Aorta (tissue), 5 donors: ENCODE measurements around the gene ITGA7. TPM values are rescaled to one million over a fixed set of nuclear protein-coding genes. Genes with fewer than 3 reads are reported as not detected.

Source experiments
- ATAC-seq: fragments of 200-7000 bp; cut with Tn5 transposase; one replicate; pipeline ENCODE4 v1.9.1; 2022; ENCODE audit warnings: moderate library complexity; ENCODE audit not compliant: low FRiP score
- DNase-seq, 2 donors: peaks; one replicate each; pipeline ENCODE4 v3.0.0-alpha.2; 2020
- H3K27ac ChIP-seq, 2 donors: one replicate each; pipeline ENCODE4 v1.5.1; 2013; ENCODE audit warnings: low read length in 2 of 2, mild to moderate bottlenecking in 2 of 2, moderate library complexity in 2 of 2, control low read depth in 1 of 2, inconsistent platforms in 1 of 2, low read depth in 1 of 2
- H3K27me3 ChIP-seq, 2 donors: one replicate each; pipeline ENCODE4 v1.6.1; 2013; ENCODE audit warnings: control low read depth in 1 of 2, low read length in 1 of 2, mild to moderate bottlenecking in 1 of 2, moderate library complexity in 1 of 2; ENCODE audit not compliant: insufficient read depth in 2 of 2, control insufficient read depth in 1 of 2
- H3K36me3 ChIP-seq, 2 donors: one replicate each; pipeline ENCODE4 v1.6.1; 2013; ENCODE audit warnings: control low read depth in 1 of 2, low read length in 1 of 2, mild to moderate bottlenecking in 1 of 2; ENCODE audit not compliant: insufficient read depth in 2 of 2, control insufficient read depth in 1 of 2
- H3K4me1 ChIP-seq, 2 donors: one replicate each; pipeline ENCODE4 v1.6.1; 2013; ENCODE audit warnings: low read length in 2 of 2, control low read depth in 1 of 2, mild to moderate bottlenecking in 1 of 2, moderate library complexity in 1 of 2; ENCODE audit not compliant: insufficient read depth in 2 of 2, control insufficient read depth in 1 of 2
- H3K4me3 ChIP-seq, 2 donors: one replicate each; pipeline ENCODE4 v1.5.1; 2013; ENCODE audit warnings: low read length in 2 of 2, control low read depth in 1 of 2, mild to moderate bottlenecking in 1 of 2
- H3K9me3 ChIP-seq: one replicate; pipeline ENCODE4 v1.6.1; 2013; ENCODE audit warnings: mild to moderate bottlenecking, low read length; ENCODE audit not compliant: control insufficient read depth
- whole genome bisulfite sequencing, 2 donors: extraction: QIAGEN DNeasy Blood & Tissue Kit; methylation state at CpG; one replicate each; pipeline ENCODE4 v1.1.7; 2013; 5-methylcytosine and 5-hydroxymethylcytosine counted together
- intact Hi-C, 2 donors: fragments of 100-400 bp; cut with DNase I; formaldehyde crosslinking; loops; one replicate each; pipeline versions ENCODE4 v1.14.2 to v1.15.0; 2022
- polyA plus RNA-seq, 2 donors: library from polyadenylated mRNA; stranded (reverse); fragments of 200-250 nt; gene quantifications; one replicate each; pipeline ENCODE4 v1.2.3, GENCODE V29; 2013
- total RNA-seq, 2 donors: library from RNA; stranded (reverse); fragmentation: NEBNext Ultra II Directional; extraction: Animal tissue kit (Norgen Biotek cat#: 25700); gene quantifications; one replicate each; pipeline ENCODE4 v1.2.1, GENCODE V29; 2021
- donor health status: healthy with polysubstance abuse.
- donor health status: Bipolar disorder and iron deficiency.
- donor health status: DM: no; HTN: no; CAD: no.
- donor health status: DM: no; HTN: no; CAD: no.
- donor health status: DM: yes; HTN: yes; CAD: no.

ITGA7 gene
- total and polyA plus RNA-seq, 4 donors = 76.1 to 747 (median 548) TPM

DNA sequence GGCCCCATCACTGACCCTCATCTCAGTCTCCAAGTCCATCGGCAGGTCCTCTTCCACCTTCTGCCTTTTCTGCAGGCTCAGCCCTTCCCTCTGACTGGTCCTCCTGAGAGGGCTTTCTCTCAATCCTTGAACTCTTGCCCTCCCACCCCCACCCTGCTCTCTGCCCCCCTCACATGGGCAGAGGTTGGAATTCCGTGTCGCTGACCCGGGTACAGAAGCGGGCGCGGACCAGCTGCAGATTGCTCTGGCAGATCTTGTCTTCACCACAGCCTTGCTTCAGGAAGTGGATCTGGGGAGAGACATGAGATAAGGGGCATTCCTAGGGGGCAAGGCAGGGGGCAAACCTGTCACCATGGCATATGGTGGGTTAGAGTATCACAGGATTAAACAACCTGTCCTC, 12.4 kb downstream of the ITGA7 start:
- intact Hi-C loops = no loop called here
- ATAC-seq (no peak), DNase-seq (peak in 1 of 2 donors; percentile 45)
- H3K9me3 ChIP-seq = no peaks in the 10 kb centered on the region
- WGBS, 2 donors = 81 to 82% methylated on average over 7 of the region's 7 CpGs
- H3K36me3 ChIP-seq = peaks cover 3 to 18% of the 10 kb centered on the region in 2 donors
- H3K4me3 ChIP-seq = no peak overlapping the region
- no peaks in the 10 kb centered on the region for H3K4me1 ChIP-seq
- no peaks in the 10 kb centered on the region for H3K27me3 ChIP-seq
- H3K27ac ChIP-seq = no peak overlapping the region

DNA sequence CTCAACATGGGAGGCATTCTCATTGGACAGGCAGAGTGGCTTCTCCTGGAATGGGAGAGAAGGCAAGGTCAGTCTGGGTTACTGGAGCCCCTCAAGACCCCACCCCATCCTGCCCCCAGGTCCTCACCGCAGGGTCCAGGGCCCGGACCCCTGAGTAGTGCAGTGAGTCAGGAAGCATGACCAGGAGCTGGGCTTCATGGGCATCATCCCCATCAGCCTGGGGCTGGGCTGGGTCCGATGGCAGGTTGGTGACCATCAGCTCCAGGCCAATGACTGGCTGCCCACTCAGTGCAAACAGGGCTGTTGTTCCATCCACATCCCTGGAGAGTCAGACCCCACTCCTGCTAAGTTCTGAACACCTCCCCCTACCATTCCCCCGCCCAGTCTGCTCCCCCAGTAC, 13.1 kb downstream of the ITGA7 start:
- no peak overlapping the region for H3K27ac ChIP-seq
- intact Hi-C loops = no loop called here
- peak; percentile 22 for ATAC-seq
- H3K9me3 ChIP-seq = no peaks in the 10 kb centered on the region
- 93 to 94% methylated on average over 4 of the region's 4 CpGs for WGBS, 2 donors
- no peak overlapping the region for H3K4me3 ChIP-seq
- no peaks in the 10 kb centered on the region for H3K4me1 ChIP-seq
- peak; percentile 37 to 59 for DNase-seq
- H3K27me3 ChIP-seq = no peaks in the 10 kb centered on the region
- H3K36me3 ChIP-seq = peaks cover 3 to 18% of the 10 kb centered on the region in 2 donors

DNA sequence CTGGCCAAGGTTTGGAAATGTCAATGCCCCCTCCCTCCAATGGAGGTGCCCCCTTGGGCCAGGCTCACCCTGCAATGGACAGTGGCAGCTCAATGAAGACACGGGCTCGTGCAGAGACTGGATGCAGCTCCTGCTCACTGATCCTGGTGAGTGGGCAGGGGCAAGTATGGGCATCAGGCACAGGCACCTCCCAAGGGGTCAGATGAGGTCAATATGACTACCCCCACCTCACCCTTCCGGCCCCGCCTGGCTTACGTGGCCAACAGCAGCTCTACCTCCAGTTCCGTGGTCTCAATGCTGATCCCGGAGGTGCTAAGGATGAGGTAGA, 13.6 kb downstream of the ITGA7 start:
- no peaks in the 10 kb centered on the region for H3K9me3 ChIP-seq
- peaks cover 3 to 18% of the 10 kb centered on the region in 2 donors for H3K36me3 ChIP-seq
- DNase-seq (peak in 1 of 2 donors; percentile 59), ATAC-seq (no peak)
- intact Hi-C loops = no loop called here
- no peak overlapping the region for H3K27ac ChIP-seq
- 90 to 96% methylated on average over 7 of the region's 7 CpGs for WGBS, 2 donors
- no peak overlapping the region for H3K4me3 ChIP-seq
- no peaks in the 10 kb centered on the region for H3K4me1 ChIP-seq
- H3K27me3 ChIP-seq = no peaks in the 10 kb centered on the region

DNA sequence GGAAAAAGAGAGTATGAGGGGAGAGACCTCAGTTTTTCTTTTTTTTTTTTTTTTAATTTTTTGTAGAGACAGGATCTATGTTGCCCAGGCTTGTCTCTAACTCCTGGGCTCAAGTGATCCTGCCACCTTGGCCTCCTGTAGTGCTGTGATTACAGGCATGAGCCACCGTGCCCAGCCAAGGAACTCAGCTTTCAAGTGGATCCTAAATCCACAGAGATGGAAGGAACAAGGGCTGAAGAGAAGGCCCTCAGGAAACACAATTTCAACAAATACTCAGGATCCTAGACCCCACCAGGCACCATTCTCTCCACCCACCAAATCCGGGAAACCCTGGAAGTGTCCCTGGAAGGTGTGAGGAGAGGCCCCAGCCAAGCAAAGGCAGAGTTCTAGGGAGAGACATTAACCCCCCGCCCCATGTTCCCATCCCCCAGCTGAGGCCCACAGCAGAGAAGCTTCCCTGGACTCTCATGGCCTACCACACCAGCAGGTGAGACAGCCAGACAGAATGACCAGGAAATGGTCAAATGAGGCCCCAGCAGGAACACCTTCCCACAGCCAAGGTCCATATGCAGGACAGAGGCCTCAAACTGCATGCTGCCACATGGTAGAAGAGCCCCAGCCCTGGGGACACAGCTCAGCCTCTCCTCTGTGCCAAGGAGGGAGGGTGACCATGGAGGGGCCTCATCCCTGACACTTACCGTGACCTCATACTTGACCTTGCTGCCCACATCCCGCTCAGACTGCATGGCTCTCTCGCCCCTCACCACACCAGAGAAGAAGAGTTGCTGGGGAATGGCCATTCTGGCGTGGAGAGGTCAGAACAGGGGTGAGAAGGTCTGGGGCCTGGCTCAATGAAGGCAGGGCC, 14.1 kb downstream of the ITGA7 start:
- WGBS, 2 donors = 89 to 95% methylated on average over 7 of the region's 7 CpGs
- Histone ChIP-seq H3K4me1 (no peaks in the 10 kb centered on the region), H3K36me3 (peaks cover 3 to 18% of the 10 kb centered on the region in 2 donors), H3K4me3 (no peak overlapping the region), H3K9me3 (no peaks in the 10 kb centered on the region), H3K27me3 (no peaks in the 10 kb centered on the region), H3K27ac (no peak overlapping the region)
- DNase-seq (peak in 1 of 2 donors; percentile 51), ATAC-seq (no peak)
- intact Hi-C loops = no loop called here

DNA sequence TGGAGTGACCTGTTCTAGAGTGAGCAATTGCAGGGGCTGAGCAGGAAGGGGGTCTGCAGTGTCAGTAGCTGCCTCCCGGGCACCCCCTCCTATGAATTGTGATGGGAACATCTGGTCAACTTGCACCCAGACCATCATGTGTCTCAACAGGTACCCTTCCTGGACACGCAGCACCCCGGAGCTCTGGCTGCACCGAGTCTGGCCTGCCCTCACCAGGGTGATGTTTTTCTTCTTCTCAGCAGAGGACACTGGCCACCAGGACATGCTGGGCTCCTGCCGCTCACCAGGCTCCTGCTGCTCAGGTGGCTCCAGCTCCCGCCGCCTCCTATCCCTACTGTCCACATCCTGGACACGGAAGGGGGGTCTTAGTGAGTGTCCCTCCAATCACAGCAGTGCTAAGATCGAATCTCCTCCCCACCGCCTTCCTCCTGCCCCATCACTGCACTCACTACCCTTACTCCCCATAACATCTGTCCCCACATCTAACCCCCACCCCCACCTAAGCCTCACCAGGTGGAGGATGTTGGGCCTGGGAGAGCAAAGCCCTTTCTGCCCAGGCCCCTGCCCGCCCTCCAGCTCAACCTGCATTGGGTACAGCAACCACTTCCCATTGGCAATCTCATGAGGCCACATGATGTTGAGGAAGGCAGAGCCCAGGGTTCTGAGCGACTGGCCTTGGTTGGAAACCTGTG, 14.9 kb downstream of the ITGA7 start:
- no peaks in the 10 kb centered on the region for H3K9me3 ChIP-seq
- ATAC-seq = no peak
- intact Hi-C loops = no loop called here
- no peak overlapping the region for H3K27ac ChIP-seq
- 89 to 95% methylated on average over 12 of the region's 12 CpGs for WGBS, 2 donors
- no peak overlapping the region for H3K4me3 ChIP-seq
- DNase-seq = peak in 1 of 2 donors; percentile 67
- H3K27me3 ChIP-seq = no peaks in the 10 kb centered on the region
- peaks cover 8 to 17% of the 10 kb centered on the region in 2 donors for H3K36me3 ChIP-seq
- H3K4me1 ChIP-seq = no peaks in the 10 kb centered on the region

DNA sequence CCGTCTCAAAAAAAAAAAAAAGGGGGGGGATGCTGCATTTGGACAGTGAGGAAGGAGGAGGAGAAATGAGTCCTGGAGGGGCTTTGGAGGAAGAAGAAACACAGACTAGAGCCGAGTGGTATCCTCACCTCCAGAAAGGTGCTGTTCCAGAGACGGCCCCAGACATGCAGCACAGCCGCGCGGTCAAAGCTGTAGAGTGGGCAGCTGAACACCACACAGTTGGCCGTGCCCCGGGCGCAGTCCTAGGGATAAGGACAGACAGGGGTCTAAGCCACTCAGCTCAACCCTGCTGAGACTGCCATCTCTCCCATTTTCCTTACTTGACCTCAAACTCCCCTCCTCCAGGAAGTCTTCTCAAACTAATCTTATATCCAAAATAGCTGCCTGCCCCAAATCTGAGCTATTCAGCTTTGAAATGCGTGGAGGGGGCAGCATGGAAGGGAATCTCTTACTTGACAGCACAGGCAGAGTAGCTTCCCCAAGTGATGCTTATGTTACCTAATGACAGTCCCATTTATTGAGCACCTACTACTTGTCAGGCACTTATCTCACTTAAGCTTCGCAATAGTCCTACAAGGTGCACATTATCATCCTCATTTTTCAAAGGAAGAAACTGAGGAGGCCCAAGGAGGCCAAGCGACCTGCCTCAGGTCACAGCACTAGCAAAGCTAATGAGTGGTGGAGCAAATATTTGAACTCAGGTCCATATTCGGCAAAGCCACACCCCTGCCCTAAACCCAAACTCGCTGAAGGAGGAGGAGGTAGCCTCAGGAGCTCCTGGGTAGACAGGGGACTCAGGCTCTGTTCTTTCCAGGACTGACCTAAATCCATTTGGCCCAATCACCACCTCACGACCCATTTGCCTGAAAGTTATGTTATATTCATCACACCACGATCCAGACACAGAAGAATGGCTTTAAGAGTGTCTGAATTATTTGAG, 18.7 kb downstream of the ITGA7 start:
- H3K4me3 ChIP-seq = no peak overlapping the region
- H3K27ac ChIP-seq = no peak overlapping the region
- WGBS, 2 donors = 88% methylated on average over 16 of the region's 16 CpGs
- intact Hi-C loops = no loop called here
- no peaks in the 10 kb centered on the region for H3K27me3 ChIP-seq
- DNase-seq = peak in 1 of 2 donors; percentile 70
- H3K4me1 ChIP-seq = no peaks in the 10 kb centered on the region
- peaks cover 9 to 14% of the 10 kb centered on the region in 2 donors for H3K36me3 ChIP-seq
- H3K9me3 ChIP-seq = no peaks in the 10 kb centered on the region
- ATAC-seq = no peak

DNA sequence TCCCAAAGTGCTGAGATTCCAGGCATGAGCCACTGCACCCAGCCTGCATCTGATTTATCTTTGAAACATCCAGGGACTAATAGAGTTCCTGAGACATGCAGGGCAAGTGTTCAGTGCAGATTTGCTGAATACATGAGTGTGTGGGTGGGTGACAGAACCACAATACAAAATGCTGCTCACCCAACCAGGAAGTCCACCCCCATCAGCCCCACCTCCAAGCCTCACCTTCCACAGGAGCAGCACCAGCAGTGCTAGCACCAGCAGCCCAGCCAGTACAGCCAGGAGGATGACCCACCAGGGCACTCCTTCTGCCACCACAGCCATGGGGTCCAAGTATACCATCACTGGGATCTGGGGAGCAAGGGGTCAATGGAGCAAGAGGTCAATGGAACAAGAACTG, 20.0 kb downstream of the ITGA7 start:
- Histone ChIP-seq H3K27me3 (no peaks in the 10 kb centered on the region), H3K9me3 (no peaks in the 10 kb centered on the region), H3K27ac (no peak overlapping the region), H3K4me1 (no peaks in the 10 kb centered on the region), H3K4me3 (no peak overlapping the region), H3K36me3 (peaks cover 9% of the 10 kb centered on the region in 2 donors)
- ATAC-seq (no peak), DNase-seq (peak in 1 of 2 donors; percentile 46)
- intact Hi-C loops = no loop called here

DNA sequence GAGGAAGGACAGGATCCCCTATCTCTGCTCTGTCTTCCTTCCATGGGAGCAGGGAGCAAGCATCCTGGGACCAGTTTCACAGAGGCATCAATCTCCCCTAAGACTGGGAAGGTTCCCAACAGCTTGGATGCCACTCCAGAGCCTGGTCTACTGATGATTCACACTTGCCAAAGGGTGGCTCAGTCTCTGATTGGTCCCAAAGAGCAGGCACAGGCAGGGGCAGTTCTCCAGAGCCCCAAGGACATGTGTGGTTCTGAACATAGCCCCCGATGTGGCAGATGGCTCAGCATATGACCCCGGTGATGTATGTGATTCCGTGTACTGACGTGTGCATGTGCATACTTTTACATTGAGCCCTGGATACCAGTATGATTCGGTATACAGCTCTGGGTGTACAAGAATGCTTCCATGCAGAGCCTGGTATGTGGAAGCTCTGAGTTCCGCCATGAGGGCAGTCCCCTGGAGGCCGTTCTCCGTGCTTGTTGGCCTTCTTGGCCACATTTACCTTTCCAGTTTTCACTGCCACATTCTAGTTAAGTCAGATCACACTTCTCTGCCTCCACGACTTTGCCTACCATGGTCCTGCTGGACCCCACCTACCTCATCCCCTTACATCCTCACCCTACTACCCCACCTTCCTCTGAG, 21.2 kb downstream of the ITGA7 start:
- DNase-seq (peak in 1 of 2 donors; percentile 62), ATAC-seq (no peak)
- no peak overlapping the region for H3K4me3 ChIP-seq
- H3K36me3 ChIP-seq = peaks cover 5 to 9% of the 10 kb centered on the region in 2 donors
- H3K4me1 ChIP-seq = no peaks in the 10 kb centered on the region
- H3K27ac ChIP-seq = no peak overlapping the region
- no peaks in the 10 kb centered on the region for H3K9me3 ChIP-seq
- whole genome bisulfite sequencing, 2 donors = 74 to 80% methylated on average over 9 of the region's 9 CpGs
- intact Hi-C loops = no loop called here
- no peaks in the 10 kb centered on the region for H3K27me3 ChIP-seq
